H9 (cell line): ENCODE measurements around the gene ETV5. TPM values are rescaled to one million over a fixed set of nuclear protein-coding genes. Genes with fewer than 3 reads are reported as not detected.

Experiments
- DNase-seq: peaks from one replicate; pipeline ENCODE4 v3.0.0-alpha.2; 2017
- H2AFZ ChIP-seq: one replicate; pipeline ENCODE4 v1.6.1; 2013; ENCODE audit warnings: mild to moderate bottlenecking, low read length, control low read depth, moderate library complexity
- H2AK5ac ChIP-seq: 2 replicates; pipeline ENCODE4 v1.6.1; 2013; ENCODE audit warnings: low read length, control low read depth, mixed read lengths; ENCODE audit not compliant: insufficient read length
- H2BK120ac ChIP-seq: one replicate; pipeline ENCODE4 v1.6.1; 2013; ENCODE audit warnings: low read depth, mild to moderate bottlenecking, low read length, control low read depth, inconsistent platforms; ENCODE audit not compliant: poor library complexity, severe bottlenecking
- H2BK12ac ChIP-seq: 2 replicates; pipeline ENCODE4 v1.6.1; 2013; ENCODE audit warnings: low read length, control low read depth, mixed read lengths, low read depth; ENCODE audit not compliant: insufficient read length
- H2BK15ac ChIP-seq: 2 replicates; pipeline ENCODE4 v1.6.1; 2013; ENCODE audit warnings: low read depth, low read length, control low read depth
- H2BK20ac ChIP-seq: one replicate; pipeline ENCODE4 v1.6.1; 2013; ENCODE audit warnings: low read depth, mild to moderate bottlenecking, low read length, control low read depth, inconsistent platforms; ENCODE audit not compliant: poor library complexity, severe bottlenecking
- H2BK5ac ChIP-seq: 2 replicates; pipeline ENCODE4 v1.6.1; 2013; ENCODE audit warnings: low read length, control low read depth, mixed read lengths; ENCODE audit not compliant: insufficient read length
- H3K14ac ChIP-seq: 2 replicates; pipeline ENCODE4 v1.6.1; 2013; ENCODE audit warnings: low read length, control low read depth; ENCODE audit not compliant: insufficient read depth
- H3K18ac ChIP-seq: 2 replicates; pipeline ENCODE4 v1.6.1; 2013; ENCODE audit warnings: low read depth, mild to moderate bottlenecking, mixed read lengths, low read length, control low read depth; ENCODE audit not compliant: insufficient read length
- H3K23ac ChIP-seq: 2 replicates; pipeline ENCODE4 v1.6.1; 2013; ENCODE audit warnings: low read length, control low read depth, mixed read lengths, low read depth; ENCODE audit not compliant: insufficient read length
- H3K23me2 ChIP-seq: 2 replicates; pipeline ENCODE4 v1.6.1; 2013; ENCODE audit warnings: low read depth, mild to moderate bottlenecking, mixed read lengths, low read length, control low read depth; ENCODE audit not compliant: insufficient read length, poor library complexity, severe bottlenecking
- H3K27ac ChIP-seq: 2 replicates; pipeline ENCODE4 v1.5.1; 2013; ENCODE audit warnings: low read length, control low read depth, mixed read lengths, low read depth; ENCODE audit not compliant: insufficient read length
- H3K27me3 ChIP-seq: 2 replicates; pipeline ENCODE4 v1.6.1; 2013; ENCODE audit warnings: low read length, control low read depth, inconsistent platforms; ENCODE audit not compliant: insufficient read depth
- H3K4ac ChIP-seq: 2 replicates; pipeline ENCODE4 v1.6.1; 2013; ENCODE audit warnings: low read depth, mild to moderate bottlenecking, control low read depth, inconsistent platforms, low read length, moderate library complexity
- H3K4me1 ChIP-seq: 2 replicates; pipeline ENCODE4 v1.6.1; 2013; ENCODE audit warnings: low read length, control low read depth, inconsistent platforms; ENCODE audit not compliant: insufficient read depth
- H3K4me2 ChIP-seq: 2 replicates; pipeline ENCODE4 v1.6.1; 2013; ENCODE audit warnings: low read length, control low read depth, mixed read lengths; ENCODE audit not compliant: insufficient read length, insufficient read depth
- H3K56ac ChIP-seq: 2 replicates; pipeline ENCODE4 v1.6.1; 2013; ENCODE audit warnings: low read depth, mild to moderate bottlenecking, mixed read lengths, low read length, control low read depth; ENCODE audit not compliant: insufficient read length
- H3K79me1 ChIP-seq: 2 replicates; pipeline ENCODE4 v1.6.1; 2013; ENCODE audit warnings: low read depth, mild to moderate bottlenecking, moderate library complexity, low read length, control low read depth, inconsistent platforms; ENCODE audit not compliant: insufficient read depth, poor library complexity, severe bottlenecking
- H3K79me2 ChIP-seq: 2 replicates; pipeline ENCODE4 v1.6.1; 2013; ENCODE audit warnings: low read length, control low read depth, inconsistent platforms; ENCODE audit not compliant: insufficient read depth
- H3K9ac ChIP-seq: 2 replicates; pipeline ENCODE4 v1.6.1; 2013; ENCODE audit warnings: low read length, control low read depth, mixed read lengths; ENCODE audit not compliant: insufficient read length; ENCODE audit errors: extremely low read depth
- H3K9me3 ChIP-seq: one replicate; pipeline ENCODE4 v1.6.1; 2013; ENCODE audit warnings: low read depth, low read length, inconsistent platforms; ENCODE audit not compliant: control insufficient read depth
- H3T11ph ChIP-seq: one replicate; pipeline ENCODE4 v1.6.1; 2013; ENCODE audit warnings: mild to moderate bottlenecking, low read length, control low read depth, inconsistent platforms
- H4K20me1 ChIP-seq: one replicate; pipeline ENCODE4 v1.6.1; 2013; ENCODE audit not compliant: control insufficient read depth, insufficient read length, insufficient read depth
- H4K5ac ChIP-seq: 2 replicates; pipeline ENCODE4 v1.6.1; 2013; ENCODE audit warnings: low read depth, mild to moderate bottlenecking, mixed read lengths, low read length, control low read depth; ENCODE audit not compliant: insufficient read length
- H4K8ac ChIP-seq: replicated peaks from 2 replicates; pipeline ENCODE4 v1.6.1; 2013; ENCODE audit warnings: low read length, control low read depth, mixed read lengths, low read depth; ENCODE audit not compliant: insufficient read length
- H4K91ac ChIP-seq: 2 replicates; pipeline ENCODE4 v1.6.1; 2013; ENCODE audit warnings: low read depth, mild to moderate bottlenecking, moderate library complexity, mixed read lengths, low read length, control low read depth; ENCODE audit not compliant: insufficient read length
- H3K27ac Mint-ChIP-seq, 3 experiments: 2 replicates in 2 of 3; 3 replicates in 1 of 3; pipeline ENCODE4 v1.8.0; 2020 to 2021; ENCODE audit warnings: mixed read lengths in 3 of 3, mild to moderate bottlenecking in 1 of 3, moderate library complexity in 1 of 3
- H3K27me3 Mint-ChIP-seq: 2 replicates; pipeline ENCODE4 v1.8.0; 2021; ENCODE audit warnings: low read depth, mild to moderate bottlenecking, moderate library complexity, mixed read lengths
- H3K36me3 Mint-ChIP-seq, 3 experiments: 2 replicates in 2 of 3; 3 replicates in 1 of 3; pipeline ENCODE4 v1.8.0; 2020 to 2021; ENCODE audit warnings: low read depth in 3 of 3, mixed read lengths in 3 of 3; ENCODE audit not compliant: insufficient read depth in 1 of 3
- H3K4me1 Mint-ChIP-seq, 2 experiments: 2 replicates each; pipeline ENCODE4 v1.8.0; 2020; ENCODE audit warnings: mixed read lengths in 2 of 2
- H3K4me3 Mint-ChIP-seq, 2 experiments: 2 replicates in 1 of 2; 3 replicates in 1 of 2; pipeline ENCODE4 v1.8.0; 2020 to 2021; ENCODE audit warnings: mild to moderate bottlenecking in 2 of 2, mixed read lengths in 2 of 2, moderate library complexity in 1 of 2
- H3K9me3 Mint-ChIP-seq, 2 experiments: 2 replicates in 1 of 2; 3 replicates in 1 of 2; pipeline ENCODE4 v1.8.0; 2020; ENCODE audit warnings: mild to moderate bottlenecking in 2 of 2, mixed read lengths in 2 of 2, moderate library complexity in 1 of 2
- CTCF ChIP-seq: fragments of 200-600 bp; sonication (generic); conservative IDR thresholded peaks from 3 replicates; pipeline ENCODE4 v1.8.0; 2021; ENCODE audit warnings: antibody characterized with exemption, mild to moderate bottlenecking
- WGBS: extraction: QIAGEN DNeasy Blood & Tissue Kit; methylation state at CpG from one replicate; pipeline ENCODE4 v1.1.7; 2013; ENCODE audit warnings: missing lambda C conversion rate, low lambda C conversion rate, mixed read lengths; ENCODE audit not compliant: insufficient read length; ENCODE audit errors: extremely low coverage; 5-methylcytosine and 5-hydroxymethylcytosine counted together
- total RNA-seq: library from RNA; stranded (reverse); gene quantifications from 2 replicates; pipeline ENCODE4 v1.2.1, GENCODE V29; 2021

The ETV5 gene
- total RNA-seq, 1 experiment from 2014 or later = 7.7 TPM

DNA sequence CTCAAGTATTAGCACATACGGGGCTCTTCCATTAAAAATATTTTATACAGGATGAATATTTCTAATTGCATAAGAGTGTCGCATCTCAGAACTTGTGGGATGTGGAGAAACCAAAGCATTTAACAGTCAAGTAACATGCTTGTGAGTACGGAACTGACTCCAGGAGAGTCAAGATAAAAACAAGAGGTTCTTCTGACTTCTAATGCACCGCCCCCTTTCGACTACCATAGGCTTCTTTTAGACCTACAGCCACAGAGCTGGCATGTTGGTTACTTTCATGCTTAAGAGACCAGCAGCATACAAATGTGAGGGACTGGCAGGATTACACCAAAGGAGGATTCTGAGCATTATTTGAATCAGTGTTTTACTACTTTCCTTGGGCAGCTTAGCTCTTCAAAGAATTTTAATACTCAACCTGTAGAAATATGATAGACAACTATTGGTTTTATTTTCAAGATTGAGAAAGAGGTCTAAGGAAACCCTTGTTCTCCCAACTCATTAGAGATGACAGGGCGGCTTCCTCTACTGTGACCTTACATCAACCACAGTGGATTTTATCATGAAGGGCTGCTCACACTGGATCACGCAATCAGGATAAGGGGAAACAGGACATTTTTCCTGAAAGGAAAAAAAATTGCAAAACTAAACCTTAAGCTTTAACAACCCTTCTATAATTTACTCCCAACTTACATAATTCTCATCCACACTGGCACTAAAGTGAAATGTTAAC lies 14.0 kb downstream of the ETV5 start:
- WGBS = no CpG with 5 or more reads among the region's 7 CpGs
- Histone ChIP-seq H4K8ac (no peak overlapping the region), H3K4ac (no peak overlapping the region), H2BK20ac (no peak overlapping the region), H3K14ac (no peak overlapping the region), H3K27me3 (peaks cover 3% of the 10 kb centered on the region; the same call in 1 of the 2 replicates), H3K79me1 (no peaks in the 10 kb centered on the region), H3K56ac (no peak overlapping the region), H3K9me3 (no peaks in the 10 kb centered on the region), H3K4me1 (peaks cover 10% of the 10 kb centered on the region; the same call in 1 of the 2 replicates), H2BK120ac (no peak overlapping the region), H3K4me2 (no peak overlapping the region), H2BK15ac (no peak overlapping the region), H3K23me2 (peaks cover 4% of the 10 kb centered on the region), H3K79me2 (no peaks in the 10 kb centered on the region), H2AFZ (no peak overlapping the region), H3K27ac (no peak overlapping the region), H3K9ac (no peak overlapping the region), H4K5ac (no peak overlapping the region), H3K18ac (no peak overlapping the region), H4K91ac (no peak overlapping the region), H3T11ph (no peak overlapping the region), H2BK12ac (no peak overlapping the region), H2BK5ac (no peak overlapping the region), H3K23ac (no peak overlapping the region), H4K20me1 (no peaks in the 10 kb centered on the region), H2AK5ac (no peak overlapping the region)
- peaks cover 0 to 12% (median 0%) of the 10 kb centered on the region in 3 experiments; a peak in 3 of 7 replicates for H3K36me3 Mint-ChIP-seq
- H3K27me3 Mint-ChIP-seq = peaks cover 60% of the 10 kb centered on the region
- TF ChIP-seq CTCF = no peak
- peaks cover 39 to 43% of the 10 kb centered on the region in 2 experiments for H3K4me1 Mint-ChIP-seq
- no peak overlapping the region for H3K4me3 Mint-ChIP-seq
- H3K27ac Mint-ChIP-seq = no peak overlapping the region
- no peaks in the 10 kb centered on the region for H3K9me3 Mint-ChIP-seq
- DNase-seq = no peak
